Liver (tissue), 9 donors: Measurements from ENCODE around the gene ELK4. TPM values are rescaled to one million over a fixed set of nuclear protein-coding genes. Genes with fewer than 3 reads are reported as not detected.

ENCODE experiments used
- DNase-seq: peaks from one replicate; pipeline ENCODE4 v3.0.0-alpha.2; 2017; ENCODE audit warnings: low spot score
- H3K27ac ChIP-seq, 2 donors: one replicate each; pipeline ENCODE4 v1.7.0; 2013; ENCODE audit warnings: inconsistent platforms in 2 of 2, low read length in 2 of 2, control low read depth in 1 of 2, low read depth in 1 of 2, mild to moderate bottlenecking in 1 of 2
- H3K27me3 ChIP-seq, 4 donors: one replicate each; pipeline versions ENCODE4 v1.6.1 to v1.7.0; 2013; ENCODE audit warnings: low read length in 3 of 4, inconsistent platforms in 1 of 4, mild to moderate bottlenecking in 1 of 4, moderate library complexity in 1 of 4; ENCODE audit not compliant: control insufficient read depth in 4 of 4, insufficient read depth in 4 of 4
- H3K36me3 ChIP-seq, 4 donors: one replicate each; pipeline versions ENCODE4 v1.6.1 to v1.7.0; 2013; ENCODE audit warnings: low read length in 3 of 4, mild to moderate bottlenecking in 3 of 4, low read depth in 1 of 4, moderate library complexity in 1 of 4; ENCODE audit not compliant: control insufficient read depth in 4 of 4, insufficient read depth in 3 of 4
- H3K4me1 ChIP-seq, 4 donors: one replicate each; pipeline versions ENCODE4 v1.6.1 to v1.7.0; 2013; ENCODE audit warnings: low read length in 3 of 4, mild to moderate bottlenecking in 3 of 4, moderate library complexity in 1 of 4; ENCODE audit not compliant: control insufficient read depth in 4 of 4, insufficient read depth in 4 of 4
- H3K4me3 ChIP-seq, 3 donors: one replicate each; pipeline versions ENCODE4 v1.6.1 to v1.7.0; 2013; ENCODE audit warnings: low read length in 3 of 3, control low read depth in 1 of 3, low read depth in 1 of 3, mild to moderate bottlenecking in 1 of 3
- H3K9ac ChIP-seq, 2 donors: one replicate each; pipeline ENCODE4 v1.7.0; 2013; ENCODE audit warnings: low read length in 2 of 2, mild to moderate bottlenecking in 2 of 2, moderate library complexity in 2 of 2, control low read depth in 1 of 2, low read depth in 1 of 2
- H3K9me3 ChIP-seq, 4 donors: one replicate each; pipeline versions ENCODE4 v1.6.1 to v1.7.0; 2013; ENCODE audit warnings: low read length in 3 of 4; ENCODE audit not compliant: control insufficient read depth in 4 of 4
- ATF3 ChIP-seq: IDR thresholded peaks from 2 replicates; pipeline ENCODE4 v1.6.1; 2016; ENCODE audit warnings: antibody characterized with exemption
- CTCF ChIP-seq: fragments of 150-350 bp; IDR thresholded peaks from 2 replicates; pipeline ENCODE4 v1.5.1; 2017; ENCODE audit warnings: improper control_type of control experiment, low read depth, low read length; ENCODE audit not compliant: missing input control
- EGR1 ChIP-seq, 2 donors: IDR thresholded peaks; 2 replicates each; pipeline ENCODE4 v1.6.1; 2016 to 2018; ENCODE audit warnings: antibody characterized with exemption in 2 of 2, low read depth in 2 of 2
- FOXA1 ChIP-seq: IDR thresholded peaks from 2 replicates; pipeline ENCODE4 v1.6.1; 2016; ENCODE audit warnings: antibody characterized with exemption
- FOXA2 ChIP-seq: IDR thresholded peaks from 2 replicates; pipeline ENCODE4 v1.6.1; 2016; ENCODE audit warnings: antibody characterized with exemption
- GABPA ChIP-seq, 2 donors: IDR thresholded peaks in 1 of 2; conservative IDR thresholded peaks in 1 of 2; 2 replicates each; pipeline ENCODE4 v1.6.1; 2016; ENCODE audit warnings: antibody characterized with exemption in 2 of 2, mild to moderate bottlenecking in 1 of 2, moderate library complexity in 1 of 2
- HNF4A ChIP-seq, 2 donors: conservative IDR thresholded peaks; 2 replicates each; pipeline ENCODE4 v1.6.1; 2016; ENCODE audit warnings: antibody characterized with exemption in 2 of 2, mild to moderate bottlenecking in 2 of 2
- HNF4G ChIP-seq: IDR thresholded peaks from 2 replicates; pipeline ENCODE4 v1.6.1; 2016; ENCODE audit warnings: antibody characterized with exemption
- JUND ChIP-seq, 2 donors: IDR thresholded peaks; 2 replicates each; pipeline ENCODE4 v1.6.1; 2016; ENCODE audit warnings: antibody characterized with exemption in 2 of 2
- MAX ChIP-seq: IDR thresholded peaks from 2 replicates; pipeline ENCODE4 v1.6.1; 2016; ENCODE audit warnings: antibody characterized with exemption
- NR2F2 ChIP-seq: IDR thresholded peaks from 2 replicates; pipeline ENCODE4 v1.6.1; 2016; ENCODE audit warnings: antibody characterized with exemption
- RAD21 ChIP-seq, 2 donors: IDR thresholded peaks; 2 replicates each; pipeline ENCODE4 v1.6.1; 2016; ENCODE audit warnings: antibody characterized with exemption in 2 of 2, mild to moderate bottlenecking in 2 of 2
- REST ChIP-seq: IDR thresholded peaks from 2 replicates; pipeline ENCODE4 v1.6.1; 2016; ENCODE audit warnings: antibody characterized with exemption, mild to moderate bottlenecking
- RXRA ChIP-seq, 2 donors: IDR thresholded peaks; 2 replicates each; pipeline ENCODE4 v1.6.1; 2017 to 2018; ENCODE audit warnings: antibody characterized with exemption in 2 of 2, mild to moderate bottlenecking in 1 of 2
- SP1 ChIP-seq: IDR thresholded peaks from 2 replicates; pipeline ENCODE4 v1.6.1; 2018; ENCODE audit warnings: antibody characterized with exemption, mild to moderate bottlenecking
- TAF1 ChIP-seq: conservative IDR thresholded peaks from 2 replicates; pipeline ENCODE4 v1.6.1; 2016; ENCODE audit warnings: antibody characterized with exemption, mild to moderate bottlenecking
- YY1 ChIP-seq: IDR thresholded peaks from 2 replicates; pipeline ENCODE4 v1.6.1; 2016; ENCODE audit warnings: antibody characterized with exemption, mild to moderate bottlenecking
- ZBTB33 ChIP-seq: IDR thresholded peaks from 2 replicates; pipeline ENCODE4 v1.6.1; 2016; ENCODE audit warnings: antibody characterized with exemption
- WGBS: extraction: QIAGEN DNeasy Blood & Tissue Kit; methylation state at CpG from one replicate; pipeline ENCODE4 v1.1.7; 2013; 5-methylcytosine and 5-hydroxymethylcytosine counted together
- polyA plus RNA-seq, 2 donors: library from polyadenylated mRNA; stranded (reverse) in 1 of 2; unstranded in 1 of 2; fragments of 200-250 nt in 1 of 2; fragments of >200 nt in 1 of 2; fragmentation: Nextera tagmentation in 1 of 2; extraction: Ambion mirVana in 1 of 2; gene quantifications; one replicate each; pipeline versions ENCODE4 v1.2.1 to v1.2.3, GENCODE V29; 2013 to 2015
- total RNA-seq, 2 donors: library from RNA; depleted of rRNA; stranded (reverse); fragments of >200 nt; gene quantifications; one replicate each; pipeline ENCODE4 v1.2.3, GENCODE V29; 2014
- donor health status: healthy.
- donor health status: healthy.
- donor health status: healthy.
- donor health status: healthy.
- donor health status: healthy.

The ELK4 gene
- total and polyA plus RNA-seq, 4 donors = 3.5 to 20.2 (median 6.9) TPM

GRCh38 chr1:205598841-205599668, 32.8 kb downstream of the ELK4 start:
- no peaks in the 10 kb centered on the region for H3K27me3 ChIP-seq
- peak overlapping the region; percentile 19 to 58 for H3K27ac ChIP-seq
- no peak for DNase-seq
- H3K4me1 ChIP-seq = peaks cover 0 to 23% (median 16%) of the 10 kb centered on the region in 4 donors
- peaks cover 0 to 4% (median 0%) of the 10 kb centered on the region in 4 donors for H3K36me3 ChIP-seq
- no peaks in the 10 kb centered on the region for H3K9me3 ChIP-seq
- H3K9ac ChIP-seq = no peak overlapping the region
- TF ChIP-seq MAX (no peak), RXRA (IDR thresholded peaks at IDR 0.05) (no peak), EGR1 (IDR thresholded peaks at IDR 0.05; ENCODE audit: low read depth in 2 of 2) (no peak), FOXA2 (no peak), HNF4A (conservative IDR thresholded peaks at IDR 0.05) (no peak), CTCF (no peak), RAD21 (IDR thresholded peaks at IDR 0.05) (no peak), NR2F2 (peak; percentile 20), HNF4G (no peak), ZBTB33 (no peak), JUND (IDR thresholded peaks at IDR 0.05) (peak; percentile 15 to 38), ATF3 (no peak), YY1 (peak; percentile 29), SP1 (no peak), TAF1 (no peak), REST (peak; percentile 26), FOXA1 (no peak), GABPA (IDR thresholded peaks at IDR 0.05 in 1 of 2, conservative IDR thresholded peaks at IDR 0.05 in 1 of 2) (no peak)
- 76% methylated on average over 18 of the region's 18 CpGs for whole genome bisulfite sequencing
- H3K4me3 ChIP-seq = no peak overlapping the region
